HG02759 (cell line): ENCODE results near the gene GLRX5.

ENCODE experiments used
- ATAC-seq: cut with Tn5 transposase; IDR thresholded peaks from one replicate; pipeline ENCODE4 v1.9.1; 2021; ENCODE audit warnings: mild to moderate bottlenecking, moderate library complexity; ENCODE audit not compliant: unreplicated experiment

Gene GLRX5

DNA sequence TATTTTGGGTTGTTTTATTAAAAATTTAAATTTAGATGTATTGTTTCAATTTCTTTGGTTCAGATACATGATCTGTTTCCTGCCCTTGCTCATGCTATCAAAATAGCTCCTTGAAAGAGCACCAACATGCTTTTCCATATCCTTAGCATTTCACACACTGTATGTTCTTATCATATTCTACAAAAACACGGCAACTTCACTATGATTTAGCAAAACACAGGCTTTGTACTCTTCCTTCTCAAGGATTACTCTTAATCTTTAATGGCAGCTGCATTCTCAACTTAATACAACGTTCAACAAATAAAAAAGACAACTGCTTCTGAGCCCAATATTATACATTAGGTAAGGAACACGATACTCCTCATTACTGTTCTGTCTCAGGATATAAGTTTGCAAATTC is 2.9 kb upstream of the GLRX5 start:
- ATAC-seq: no peak

DNA sequence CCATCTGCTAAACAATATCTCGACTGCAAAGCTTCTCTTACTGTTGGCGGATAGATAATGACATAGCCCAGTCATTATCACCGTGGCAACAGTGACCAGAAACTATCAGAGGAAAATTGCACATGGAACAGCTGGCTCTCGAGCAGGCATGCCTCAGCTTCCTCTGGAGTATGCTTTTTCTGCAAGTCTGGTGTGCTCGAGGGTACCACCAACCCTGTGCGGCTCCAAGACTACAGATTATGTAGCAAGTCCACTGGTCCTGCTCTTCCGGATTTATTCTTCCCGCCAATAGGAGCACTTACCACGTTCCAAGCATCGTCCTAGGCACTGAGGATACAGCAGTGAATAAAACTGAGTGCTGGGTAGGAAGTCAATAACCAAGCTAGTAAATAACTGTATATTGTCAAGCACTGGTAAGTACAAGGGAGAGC is 1.4 kb upstream of the GLRX5 start:
- no peak for ATAC-seq

DNA sequence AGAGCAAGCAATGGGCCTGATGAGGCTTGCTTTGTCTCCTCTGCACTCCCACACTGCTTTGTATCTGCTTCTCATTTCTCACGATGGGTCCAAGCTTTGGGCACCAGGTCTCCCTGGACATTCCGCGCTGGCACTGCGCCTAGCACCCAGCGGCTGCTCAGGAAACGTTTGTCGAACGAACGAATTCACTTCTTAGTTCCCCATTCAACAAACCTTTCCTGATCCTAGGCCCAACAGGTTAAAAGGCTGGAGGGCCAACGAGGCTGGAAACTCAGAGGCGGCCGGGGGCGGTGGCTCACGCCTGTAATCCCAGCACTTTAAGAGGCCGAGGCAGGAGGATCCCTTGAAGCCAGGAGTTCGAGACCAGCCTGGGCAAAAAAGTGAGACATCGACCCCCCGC is 1.0 kb upstream of the GLRX5 start:
- no peak for ATAC-seq

DNA sequence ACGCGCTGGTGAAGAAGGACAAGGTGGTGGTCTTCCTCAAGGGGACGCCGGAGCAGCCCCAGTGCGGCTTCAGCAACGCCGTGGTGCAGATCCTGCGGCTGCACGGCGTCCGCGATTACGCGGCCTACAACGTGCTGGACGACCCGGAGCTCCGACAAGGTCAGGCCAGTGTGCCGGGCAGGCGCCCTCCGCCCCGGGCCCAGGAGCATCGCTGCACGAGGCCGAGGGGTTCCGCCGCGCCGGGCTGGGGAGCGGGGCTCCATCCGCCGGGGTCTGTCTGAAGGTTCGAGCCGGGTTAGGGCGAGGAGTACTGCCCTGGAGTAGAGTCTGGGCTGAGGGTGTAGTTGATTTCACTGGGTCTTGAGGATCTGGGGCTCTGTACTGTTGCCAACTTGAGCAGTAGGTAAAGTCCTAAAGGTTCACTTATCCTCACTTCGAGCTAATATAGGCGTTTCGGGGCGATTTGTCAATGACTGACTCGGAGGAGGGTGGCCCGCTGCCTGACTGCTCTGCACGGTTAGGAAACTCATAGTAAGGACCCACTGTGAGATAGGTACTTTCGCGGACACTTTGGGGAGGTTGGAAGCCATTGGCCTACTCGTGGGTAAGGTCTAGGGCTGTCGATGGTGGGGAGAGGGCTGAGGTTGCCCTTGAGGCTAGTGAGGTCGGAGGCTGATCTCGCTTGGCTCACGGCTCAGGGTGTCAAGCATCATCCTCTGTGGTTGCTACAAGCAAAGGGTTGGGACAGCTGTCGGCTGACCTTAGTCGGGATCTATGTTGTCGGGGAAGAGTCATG is 574 bp downstream of the GLRX5 start:
- peak; percentile 3 for ATAC-seq

- ATAC-seq: no peak
Observed at GRCh38 chr14:95536036-95536593, 1.3 kb downstream of the GLRX5 start.

- no peak for ATAC-seq
Observed at GRCh38 chr14:95536671-95537070, 1.8 kb downstream of the GLRX5 start.

- no peak for ATAC-seq
Observed at GRCh38 chr14:95537298-95538089, 2.6 kb downstream of the GLRX5 start.

GRCh38 chr14:95538801-95539509 is 4.1 kb downstream of the GLRX5 start:
- no peak for ATAC-seq

DNA sequence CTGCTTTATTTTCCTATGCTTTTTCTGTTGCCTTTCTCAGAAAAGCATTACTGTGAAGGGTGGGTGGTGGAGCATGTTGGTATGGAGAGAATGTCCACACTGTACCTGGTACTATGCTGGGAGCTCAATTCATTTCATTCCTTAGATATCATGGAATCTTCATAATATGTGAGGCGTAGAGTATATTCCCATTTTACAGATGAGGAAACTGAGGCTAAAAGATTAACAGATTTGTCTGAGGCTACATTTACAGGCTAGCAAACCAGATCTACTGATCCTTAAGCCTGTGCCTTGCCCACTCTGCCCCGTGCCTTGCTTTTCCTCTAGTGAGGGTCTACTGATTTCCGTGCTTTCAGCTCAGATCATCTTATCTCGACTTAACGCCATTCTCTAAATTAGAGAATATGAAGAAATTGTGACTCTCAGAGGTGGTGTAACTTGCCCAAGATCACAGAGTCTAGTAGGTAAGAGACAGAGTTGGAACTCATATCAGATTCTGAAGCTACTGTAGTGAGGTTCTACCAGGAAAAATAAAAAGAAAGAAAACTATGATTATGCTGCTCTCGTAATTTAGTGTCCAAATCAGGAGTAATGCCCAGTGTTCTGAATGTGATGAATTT is 5.5 kb downstream of the GLRX5 start:
- ATAC-seq: no peak

DNA sequence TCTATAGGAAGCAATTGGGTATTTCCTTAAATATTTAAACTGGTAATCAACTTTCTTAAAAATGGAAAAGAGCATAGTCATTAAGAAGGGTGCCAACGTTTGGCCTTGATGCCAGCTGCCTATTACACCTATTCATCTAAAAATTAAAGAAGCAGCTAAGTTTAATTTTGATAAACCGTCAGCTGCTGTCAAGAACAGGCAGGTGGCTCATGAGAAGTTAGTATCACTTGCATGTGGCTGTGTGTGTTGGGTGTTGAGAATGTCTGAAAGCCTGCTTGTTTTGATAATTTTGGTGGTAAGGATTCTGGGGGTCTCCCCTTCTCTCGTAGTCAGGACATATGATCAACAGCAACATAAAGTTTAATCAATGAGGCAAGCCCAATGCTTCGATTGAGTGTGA is 6.5 kb downstream of the GLRX5 start:
- no peak for ATAC-seq

DNA sequence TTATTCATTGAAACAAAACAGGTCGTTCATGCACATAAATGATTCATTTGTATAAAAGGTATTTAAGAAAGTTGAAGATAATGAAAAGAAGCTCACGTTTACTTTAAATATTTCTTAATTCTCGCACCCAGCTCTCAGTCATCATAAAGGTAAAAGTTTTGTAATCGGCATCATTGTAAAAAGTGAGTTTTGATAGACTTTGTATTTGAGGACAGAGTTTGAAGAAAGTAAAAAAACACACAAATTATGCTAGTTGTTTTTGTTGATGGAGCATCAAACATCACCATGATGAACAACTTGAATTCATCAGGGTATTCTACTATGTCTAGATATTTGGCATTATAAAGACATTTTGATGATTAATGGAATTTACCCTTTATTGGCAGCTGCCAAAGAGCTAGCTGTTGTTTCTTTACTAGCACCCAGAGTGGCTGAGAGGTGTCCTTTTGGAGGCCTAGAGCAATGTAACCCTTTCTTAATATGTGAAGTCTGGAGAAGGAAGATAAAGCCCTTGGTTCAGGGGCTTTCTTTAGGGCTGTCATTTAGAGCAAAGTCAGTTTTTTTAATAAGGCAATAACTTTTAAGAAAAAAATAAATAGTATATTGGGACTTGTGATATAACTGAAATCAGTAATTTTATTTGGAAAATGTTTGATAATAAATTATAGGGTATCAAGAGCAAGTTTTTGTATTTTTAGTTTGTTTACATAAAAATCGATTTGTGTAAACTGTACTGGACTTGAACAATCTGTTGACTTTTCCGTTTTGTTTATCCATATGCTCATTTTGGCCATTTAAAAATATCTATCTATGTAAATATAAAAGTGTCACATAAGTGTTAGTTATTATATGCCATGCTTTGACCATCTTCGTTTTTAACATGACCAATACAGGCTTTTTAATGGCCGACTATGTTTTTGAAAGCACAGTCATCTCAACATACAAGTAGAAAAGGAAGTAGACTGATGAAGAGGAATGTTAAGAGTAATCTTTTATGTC is 7.4 kb downstream of the GLRX5 start:
- no peak for ATAC-seq

- no peak for ATAC-seq
Observed at GRCh38 chr14:95543021-95543420, 8.2 kb downstream of the GLRX5 start.

- ATAC-seq: no peak
Observed at GRCh38 chr14:95544588-95544987, 9.7 kb downstream of the GLRX5 start.

- no peak for ATAC-seq
Observed at GRCh38 chr14:95545515-95546168, 10.8 kb downstream of the GLRX5 start.

GRCh38 chr14:95547272-95547625 is 12.4 kb downstream of the GLRX5 start:
- ATAC-seq: no peak

- ATAC-seq: no peak
Observed at GRCh38 chr14:95547626-95548327, 12.9 kb downstream of the GLRX5 start.

GRCh38 chr14:95548328-95548929 is 13.6 kb downstream of the GLRX5 start:
- no peak for ATAC-seq
